ENCODE results near the gene PRRT4.

Gene PRRT4

GRCh38 chr7:128361411-128362379, at the start of gene PRRT4:
TSS of gene PRRT4 (minus strand) at chr7:128361690.
- peak; percentile 71 for DNase-seq

DNA sequence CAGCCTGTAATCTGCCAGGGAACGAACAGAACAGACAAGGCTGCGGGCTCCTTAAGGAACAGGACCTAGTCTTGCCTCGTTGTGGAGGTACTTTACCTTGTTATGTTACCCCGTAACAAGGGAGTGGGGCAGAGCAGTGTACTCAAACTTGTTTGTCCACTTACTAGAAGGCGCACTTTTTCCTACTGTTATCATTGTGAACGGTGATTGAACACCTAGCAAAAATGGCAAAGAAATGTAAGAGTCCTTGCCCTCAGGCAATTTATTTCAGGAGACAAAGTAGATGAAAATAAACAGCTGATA, 48.9 kb upstream of the PRRT4 start:
- no peak for DNase-seq

DNA sequence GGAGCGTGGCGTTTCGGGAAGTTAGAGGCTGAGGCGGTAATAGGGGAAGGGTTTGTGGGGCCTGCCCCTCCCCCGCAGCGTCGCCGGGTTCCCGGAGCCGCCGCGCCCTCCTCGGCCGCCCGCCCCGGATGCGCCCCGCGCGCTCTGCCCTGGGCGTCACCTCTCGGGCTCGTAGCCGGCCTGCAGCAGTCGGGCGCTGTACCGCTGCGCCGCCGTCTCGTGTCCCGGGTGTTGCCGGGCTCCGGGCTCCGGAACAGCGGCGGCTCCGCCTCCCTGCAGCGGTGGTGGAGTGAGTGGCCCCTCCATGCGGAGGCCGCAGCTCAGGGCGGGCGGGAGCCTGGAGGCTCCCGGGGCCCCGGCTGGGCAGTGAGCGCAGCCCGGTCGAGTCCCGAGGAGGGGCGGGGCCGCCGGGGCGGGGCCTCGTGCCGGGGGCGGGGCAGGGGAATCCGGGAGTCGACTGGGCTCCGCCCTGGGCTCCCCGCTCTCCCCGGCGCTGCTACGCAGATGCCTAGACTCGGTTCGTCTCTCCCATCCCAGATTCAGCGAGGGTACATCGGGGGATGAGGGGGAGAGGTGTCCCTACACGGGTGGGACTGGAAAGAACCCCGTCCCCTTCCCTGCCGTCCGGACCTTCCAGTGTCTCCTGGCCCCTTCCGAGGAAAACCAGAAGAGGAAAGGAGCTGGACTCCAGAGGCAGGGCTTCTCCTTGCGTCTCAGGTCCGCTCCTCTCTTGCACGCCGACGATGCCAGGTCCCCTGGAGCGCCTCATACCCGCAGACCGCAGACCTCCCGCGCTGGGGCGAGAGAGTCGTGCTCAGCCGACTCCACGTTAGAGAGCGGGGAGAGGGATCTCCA, 48.3 kb upstream of the PRRT4 start, which contains the start of gene IMPDH1:
Gene IMPDH1 (minus strand): TSS at position 387 of the 855 bp plus-strand sequence. CDS start 81 bp downstream, at position 306.
- peak; percentile 97 for DNase-seq

DNA sequence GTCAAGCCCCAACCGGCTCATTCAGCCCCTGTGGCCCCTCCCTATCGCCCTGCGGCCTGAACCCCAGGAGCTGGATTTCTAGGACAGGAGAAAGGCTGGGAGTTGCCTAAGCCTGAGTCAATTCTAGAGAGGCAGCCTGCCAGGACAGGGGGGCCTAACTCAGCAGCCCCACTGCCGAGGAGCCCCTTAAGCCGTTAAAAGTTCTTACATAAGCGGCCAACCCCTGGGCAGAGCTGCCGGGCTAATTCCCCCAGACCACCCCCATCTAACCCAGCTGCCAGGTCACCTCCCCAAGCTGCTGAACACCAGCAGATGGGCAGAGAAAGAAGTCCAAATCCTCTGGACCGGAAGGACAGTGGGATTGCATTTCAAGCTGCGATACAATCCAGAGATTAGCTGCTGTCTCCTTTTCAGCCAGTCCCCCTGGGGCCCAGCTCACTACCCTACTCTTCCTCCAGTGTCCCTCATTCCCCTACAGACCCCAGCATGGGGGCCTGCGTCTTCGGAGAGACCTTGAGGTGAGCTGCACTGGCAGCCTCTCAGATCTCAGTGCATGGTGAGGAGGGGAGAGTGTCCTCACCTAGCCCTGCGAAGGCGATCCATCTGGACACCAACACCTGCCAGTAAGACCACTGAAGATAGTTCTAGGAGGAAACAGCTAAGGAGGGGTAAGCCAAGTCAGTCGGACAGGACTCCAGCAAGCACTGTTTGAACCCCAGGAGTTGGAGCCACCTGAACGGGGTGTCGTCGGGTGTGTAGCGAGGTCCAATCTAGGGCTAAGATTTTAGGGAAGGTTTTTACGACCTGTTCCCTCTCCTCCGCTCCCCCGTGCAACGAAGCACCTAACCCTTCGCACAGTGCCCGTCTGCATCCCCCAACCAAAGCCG, 47.5 kb upstream of the PRRT4 start:
- DNase-seq, result no peak

DNA sequence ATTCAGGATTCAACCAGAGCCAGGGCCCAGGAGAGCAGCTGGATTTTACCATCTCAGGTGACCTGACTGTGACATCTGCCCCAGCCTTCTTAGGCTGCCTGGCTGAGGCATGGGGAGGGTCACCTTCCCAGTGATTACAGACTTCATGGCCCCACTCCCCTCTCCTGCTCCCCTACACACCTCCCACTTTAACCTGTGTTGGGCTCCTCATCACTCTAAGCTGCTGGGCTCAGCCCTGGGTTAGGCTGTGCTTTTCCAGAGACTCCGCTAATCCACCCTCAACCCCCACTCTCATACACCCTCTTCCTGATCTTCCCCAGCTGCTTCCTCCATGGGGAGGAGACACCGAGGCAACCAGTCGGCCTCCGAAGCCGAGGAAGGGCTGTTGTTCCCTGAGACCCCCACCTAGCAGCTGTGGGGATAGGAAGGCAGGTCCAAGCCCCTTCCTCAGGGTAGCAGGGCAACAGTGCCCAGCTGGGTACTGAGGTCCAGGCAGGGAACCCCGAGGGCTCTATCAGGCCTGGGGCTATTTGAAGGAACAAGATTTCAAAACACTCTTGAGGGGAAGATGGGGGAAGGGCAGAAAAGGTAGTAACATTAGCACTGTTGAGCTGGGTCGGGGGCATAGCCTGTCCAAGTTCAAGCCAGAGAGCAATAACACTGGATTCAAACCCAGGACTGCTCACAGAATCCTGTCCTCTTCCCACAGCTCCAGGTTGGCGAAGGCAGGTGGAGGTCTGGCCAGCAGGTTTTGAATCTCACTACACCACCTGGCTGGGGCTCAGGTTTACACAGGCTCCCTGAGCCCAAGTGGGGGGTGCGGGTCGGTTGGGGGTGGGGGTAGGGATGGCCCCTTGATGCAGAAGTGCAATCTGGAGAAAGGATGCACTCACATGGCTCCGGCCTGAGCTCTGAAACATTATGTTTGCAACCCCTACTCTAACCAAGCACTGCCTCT, 46.5 kb upstream of the PRRT4 start:
- no peak for DNase-seq

- DNase-seq, result no peak
These were observed 45.7 kb upstream of the PRRT4 start for GRCh38 chr7:128407233-128407589.

- DNase-seq, result no peak
These were observed 45.1 kb upstream of the PRRT4 start for GRCh38 chr7:128406314-128407232.

DNA sequence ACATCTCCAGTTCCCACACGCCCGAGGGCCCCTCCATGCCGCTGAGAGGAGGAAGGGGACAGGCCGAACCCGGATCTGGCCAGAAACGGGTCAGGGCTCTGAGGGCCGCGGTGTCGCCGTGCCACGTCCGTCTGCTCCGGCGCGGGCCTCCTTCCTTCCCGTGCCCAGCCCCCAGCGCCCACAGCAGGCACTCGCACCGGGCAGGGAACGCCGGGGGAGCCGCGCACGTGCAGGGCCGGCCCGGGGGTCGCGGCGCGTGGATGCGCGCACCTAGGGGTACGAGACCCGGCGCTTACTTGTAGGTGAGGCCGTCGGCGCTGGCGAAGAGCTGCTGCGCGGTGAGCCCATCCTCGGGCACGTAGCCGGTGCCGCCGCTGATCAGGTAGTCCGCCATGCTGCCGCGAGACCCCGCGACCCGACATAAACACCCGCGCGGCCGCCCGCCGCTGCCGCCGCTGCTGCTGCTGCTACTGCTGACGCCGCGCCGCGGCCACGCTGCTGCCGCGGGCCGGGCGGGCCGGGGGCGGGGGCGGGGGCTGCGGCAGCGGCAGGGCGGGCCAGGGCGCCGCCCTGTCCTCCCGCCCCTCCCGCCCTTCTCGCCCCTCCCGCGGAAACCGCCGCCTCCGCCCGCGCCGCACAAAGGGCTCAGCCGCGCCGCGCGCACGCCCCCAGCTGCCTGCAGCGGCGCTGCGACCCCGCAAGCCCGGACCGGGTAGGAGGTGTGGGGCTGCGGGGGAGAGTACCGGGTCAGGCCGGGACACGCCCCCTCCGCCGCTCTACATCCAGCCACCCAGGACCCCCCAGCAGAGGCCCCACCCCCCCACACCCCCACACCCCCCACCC, 44.2 kb upstream of the PRRT4 start:
- DNase-seq, result peak; percentile 81

DNA sequence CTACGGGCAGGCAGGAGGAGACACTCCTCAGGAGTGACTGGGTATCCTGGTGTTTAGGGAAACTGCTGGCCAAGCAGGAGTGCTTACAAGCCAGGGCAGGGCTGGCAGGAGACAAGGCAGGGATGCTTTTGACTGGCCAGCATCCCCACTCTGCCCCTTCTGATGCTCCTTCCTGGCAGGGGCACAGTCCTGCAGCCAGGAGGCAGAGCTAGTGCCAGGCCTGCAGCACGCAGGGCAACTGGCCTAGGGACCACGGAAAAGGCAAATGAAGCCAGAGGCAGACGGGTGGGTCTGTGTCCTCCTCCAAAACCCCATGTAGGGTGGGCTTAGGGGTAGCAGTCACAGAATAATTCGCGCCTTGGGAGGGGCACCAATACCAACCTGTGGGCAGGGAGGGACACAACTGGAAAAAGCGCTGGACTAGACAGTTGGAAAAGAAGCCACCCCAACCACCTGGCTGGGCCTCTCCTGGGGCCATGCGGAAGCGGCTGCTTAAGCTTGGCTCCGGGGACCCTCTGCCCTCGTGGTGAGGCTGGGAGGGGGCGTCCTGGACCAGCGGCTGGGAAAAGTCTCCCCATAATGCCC, 43.5 kb upstream of the PRRT4 start:
- no peak for DNase-seq

DNA sequence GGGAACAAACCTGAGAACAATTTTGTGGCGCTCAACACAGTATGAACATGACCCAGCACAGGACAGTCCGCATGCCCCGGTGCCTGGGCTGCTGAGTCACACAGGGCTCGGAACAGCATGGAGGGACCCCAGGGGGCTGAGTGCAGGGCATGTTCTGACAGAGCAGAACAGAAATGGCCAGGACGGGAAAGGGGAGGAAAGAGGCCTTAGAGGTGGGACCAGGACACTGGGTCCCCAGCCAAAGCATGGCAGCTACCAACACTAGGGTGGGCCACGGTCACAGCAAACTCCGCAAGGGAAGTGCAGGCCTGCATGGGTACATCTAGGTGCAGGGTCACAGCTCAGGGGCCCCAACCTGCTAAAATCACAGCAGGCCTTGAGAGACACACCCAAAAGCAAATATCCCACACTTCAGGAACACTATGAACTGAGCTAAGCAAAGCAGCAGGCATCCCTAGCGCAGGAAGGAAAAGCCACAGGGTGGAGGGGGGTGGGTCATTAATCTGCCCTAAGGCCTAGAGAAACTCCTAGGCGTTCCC, 42.7 kb upstream of the PRRT4 start:
- no peak for DNase-seq

DNA sequence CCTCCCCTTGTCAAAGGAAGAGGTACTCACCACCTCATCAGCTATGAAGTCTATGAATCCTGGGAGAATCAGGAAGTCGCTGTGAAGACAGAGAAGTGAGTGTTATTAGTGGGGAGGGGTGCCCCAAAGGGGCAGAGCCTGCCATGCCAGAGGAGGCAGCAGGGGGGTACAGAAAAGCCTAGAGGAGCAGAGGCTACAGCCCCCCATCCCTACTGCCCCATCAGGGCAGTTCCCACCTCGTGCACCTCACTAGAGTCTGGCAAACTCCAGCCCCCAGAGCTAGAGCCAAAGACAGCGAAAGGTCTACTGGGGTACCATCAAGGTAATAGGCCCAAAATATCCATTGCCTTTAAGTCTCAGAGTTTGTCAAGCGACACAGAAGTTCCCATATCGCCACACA, 42.2 kb upstream of the PRRT4 start:
- DNase-seq, result no peak

- DNase-seq, result no peak
These were observed 40.9 kb upstream of the PRRT4 start for GRCh38 chr7:128402356-128402755.

DNA sequence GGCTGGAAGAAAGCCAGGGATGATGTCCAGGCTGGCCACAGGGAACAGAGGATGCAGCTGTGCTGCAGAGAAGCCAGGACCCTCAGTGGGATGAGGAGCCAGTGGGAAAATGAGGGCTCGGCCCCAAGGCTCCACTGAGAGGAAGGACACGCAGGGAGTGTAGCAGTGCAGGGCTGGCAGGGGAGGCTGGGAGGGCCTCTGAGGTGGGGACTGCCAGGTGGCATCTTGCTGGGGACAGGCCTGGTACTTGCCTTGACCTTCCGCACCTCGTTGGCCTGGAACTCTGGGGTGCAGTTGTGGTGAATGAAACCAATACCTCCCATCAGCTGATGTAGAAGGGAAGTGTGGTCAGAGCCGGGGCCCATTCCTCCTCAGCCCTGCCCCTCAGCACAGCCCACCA, 39.1 kb upstream of the PRRT4 start:
- no peak for DNase-seq

DNA sequence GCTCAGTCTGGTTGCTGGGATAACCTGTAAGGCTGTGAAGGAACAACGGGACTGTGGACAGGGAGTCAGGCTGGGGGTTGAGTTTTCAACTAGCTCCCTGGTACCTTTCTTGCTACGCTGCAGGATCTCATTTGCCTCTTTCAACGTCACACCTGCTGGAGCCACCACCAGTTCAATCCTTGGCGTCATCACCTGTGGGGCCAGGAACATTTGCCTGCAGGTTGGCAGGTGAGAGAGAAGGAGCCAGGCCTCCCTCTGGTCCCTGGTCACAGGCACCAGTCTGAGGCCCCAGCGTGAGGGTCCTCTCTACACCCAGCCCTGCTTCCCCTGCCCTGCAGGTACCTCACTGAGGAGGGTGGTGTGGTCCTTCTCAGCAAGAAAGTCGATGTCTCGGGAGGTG, 38.5 kb upstream of the PRRT4 start:
- DNase-seq, result no peak

- no peak for DNase-seq
These were observed 37.3 kb upstream of the PRRT4 start for GRCh38 chr7:128398841-128399135.

DNA sequence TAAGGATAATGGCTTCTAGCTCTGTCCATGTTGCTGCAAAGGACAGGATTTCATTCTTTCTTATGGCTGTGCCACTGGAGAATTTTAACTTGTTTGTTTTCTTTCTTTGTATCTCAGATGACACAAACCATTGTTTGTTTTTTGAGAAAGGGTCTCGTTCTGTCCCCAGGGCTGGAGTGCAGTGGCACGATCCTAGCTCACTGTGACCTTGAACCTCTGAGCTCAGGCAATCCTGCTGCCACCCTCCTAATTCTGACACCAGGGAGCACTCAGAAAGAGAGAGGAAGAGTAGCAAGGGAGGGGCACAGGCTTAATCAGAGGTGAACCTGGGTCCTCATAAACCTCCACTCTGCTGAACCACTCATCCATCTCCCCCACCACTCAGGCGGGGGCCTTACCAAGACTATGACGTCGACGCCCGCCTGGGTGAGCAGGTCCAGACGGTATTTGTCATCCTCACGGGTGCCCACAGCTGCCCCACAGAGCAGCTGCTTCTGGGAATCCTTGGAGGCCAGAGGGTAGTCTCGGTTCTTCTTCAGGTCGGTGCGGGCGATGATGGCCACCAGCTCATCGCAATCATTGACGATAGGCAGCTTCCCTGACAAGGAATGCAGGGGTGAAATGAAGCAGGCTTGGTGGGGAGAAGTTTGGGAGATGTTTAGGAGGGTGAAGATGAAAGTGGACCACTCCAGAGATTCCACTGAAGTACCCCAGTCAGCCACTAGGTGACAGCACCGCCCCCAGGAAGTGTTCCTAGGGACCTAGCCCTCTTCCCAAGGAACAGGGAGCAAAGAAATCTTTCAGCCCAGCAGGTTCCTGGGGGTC, 36.7 kb upstream of the PRRT4 start:
- no peak for DNase-seq

DNA sequence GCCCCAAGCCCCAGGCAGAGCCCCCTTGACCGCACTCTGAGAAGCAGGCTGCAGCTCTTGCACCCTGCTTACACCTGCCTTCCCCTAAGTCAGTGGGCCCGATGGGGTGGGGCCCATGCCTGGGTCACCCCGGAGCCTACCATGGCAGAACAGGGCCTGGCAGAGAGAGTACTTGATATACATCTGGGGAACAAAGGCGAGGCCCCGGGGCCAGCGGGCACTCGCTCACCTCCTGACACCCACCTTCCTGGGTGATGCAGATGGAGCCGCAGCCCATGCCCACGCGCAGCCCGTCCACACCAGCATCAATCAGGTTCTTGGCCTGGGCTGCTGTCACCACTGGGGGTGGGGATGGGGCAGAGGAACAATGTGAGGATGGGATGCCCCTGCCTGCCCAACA, 34.9 kb upstream of the PRRT4 start:
- DNase-seq, result no peak

DNA sequence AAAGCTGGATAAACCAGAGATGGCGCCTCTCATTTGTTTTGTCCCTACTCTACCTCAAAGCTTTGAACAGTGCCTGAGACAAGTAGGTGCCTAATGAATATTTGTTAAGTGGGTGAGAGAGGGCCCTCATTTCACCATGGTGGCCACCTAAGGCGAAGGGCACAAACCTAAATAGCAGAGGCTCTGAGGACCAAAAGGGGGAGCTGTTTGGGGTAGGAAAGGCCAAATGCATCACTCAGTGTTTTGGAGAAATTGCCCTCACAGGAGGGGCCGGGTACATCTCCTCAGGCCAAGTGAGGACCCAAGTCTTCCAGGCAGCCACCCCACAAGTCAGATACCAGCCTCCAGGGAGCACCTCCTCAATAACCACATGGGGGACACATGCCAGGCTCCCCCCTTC, 34.3 kb upstream of the PRRT4 start:
- DNase-seq, result no peak
